ENCODE data around the gene ARPC1A.
"Not testable (repeated sequence)": the region's sequence is repeated elsewhere in the genome, so short reads cannot be mapped to it uniquely, and the experiment has no call there.

DNA sequence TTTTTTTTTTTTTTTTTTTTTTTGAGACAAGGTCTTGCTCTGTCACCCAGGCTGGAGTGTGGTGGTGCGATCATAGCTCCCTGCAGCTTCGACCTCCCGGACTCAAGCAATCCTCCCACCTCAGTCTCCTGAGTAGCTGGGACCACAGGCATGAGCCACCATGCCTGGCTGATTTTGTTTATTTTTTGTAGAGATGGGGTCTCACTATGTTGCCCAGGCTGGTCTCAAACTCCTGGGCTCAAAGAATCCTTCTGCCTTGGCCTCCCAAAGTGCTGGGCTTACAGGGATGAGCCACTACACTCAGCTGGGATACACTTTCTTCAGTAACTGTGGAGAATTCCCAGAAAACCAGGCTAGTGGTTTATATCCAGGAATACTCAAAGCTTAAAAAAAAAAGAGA is 24.9 kb downstream of the ARPC1A start:
- TF ChIP-seq, protein P1, sequence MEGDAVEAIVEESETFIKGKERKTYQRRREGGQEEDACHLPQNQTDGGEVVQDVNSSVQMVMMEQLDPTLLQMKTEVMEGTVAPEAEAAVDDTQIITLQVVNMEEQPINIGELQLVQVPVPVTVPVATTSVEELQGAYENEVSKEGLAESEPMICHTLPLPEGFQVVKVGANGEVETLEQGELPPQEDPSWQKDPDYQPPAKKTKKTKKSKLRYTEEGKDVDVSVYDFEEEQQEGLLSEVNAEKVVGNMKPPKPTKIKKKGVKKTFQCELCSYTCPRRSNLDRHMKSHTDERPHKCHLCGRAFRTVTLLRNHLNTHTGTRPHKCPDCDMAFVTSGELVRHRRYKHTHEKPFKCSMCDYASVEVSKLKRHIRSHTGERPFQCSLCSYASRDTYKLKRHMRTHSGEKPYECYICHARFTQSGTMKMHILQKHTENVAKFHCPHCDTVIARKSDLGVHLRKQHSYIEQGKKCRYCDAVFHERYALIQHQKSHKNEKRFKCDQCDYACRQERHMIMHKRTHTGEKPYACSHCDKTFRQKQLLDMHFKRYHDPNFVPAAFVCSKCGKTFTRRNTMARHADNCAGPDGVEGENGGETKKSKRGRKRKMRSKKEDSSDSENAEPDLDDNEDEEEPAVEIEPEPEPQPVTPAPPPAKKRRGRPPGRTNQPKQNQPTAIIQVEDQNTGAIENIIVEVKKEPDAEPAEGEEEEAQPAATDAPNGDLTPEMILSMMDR (IDR thresholded peaks at IDR 0.05; ENCODE audit: low read depth, low read length, poor library complexity, severe bottlenecking) = not testable (repeated sequence)
- not testable (repeated sequence) for TF ChIP-seq EZH2phosphoT487 (IDR thresholded peaks at IDR 0.05; ENCODE audit: borderline replicate concordance, low read length)

Measured in DOHH2 (cell line).